Heart left ventricle (tissue), 13 donors: Measurements from ENCODE around the gene SLC24A2.

Experiments
- POLR2A ChIP-seq, 2 donors: fragments of 450-650 bp; IDR thresholded peaks; one replicate each; pipeline ENCODE4 v1.6.1; 2017; ENCODE audit warnings: antibody characterized with exemption in 2 of 2, mild to moderate bottlenecking in 2 of 2, moderate library complexity in 2 of 2
- TF ChIP-seq, protein P1 (sequence below), 12 donors: fragments of 200-600 bp; sonication (generic) in 4 of 12; IDR thresholded peaks; one replicate each; pipeline versions ENCODE4 v1.5.0 to v1.8.0; 2018 to 2022; ENCODE audit warnings: antibody characterized with exemption in 12 of 12, mild to moderate bottlenecking in 5 of 12
- donor health status: ischemic (EF 13 %, LVEDD 7.1; RV severe dilation, severe dysfunction).
- donor health status: DM: no; HTN: yes; CAD: no.
- donor health status: DM: no; HTN: no; CAD: no.
- donor health status: ischemic (EF 25% LVEDD 6.9; RV normal size, moderate dysfunction).
- donor health status: ischemic (EF 25% LVEDD 5.7; RV mildly dilated, moderate dysfunction).
- donor health status: ischemic (EF 35%, LVEDD 5.7; RV mildly dilated, moderate dysfunction).
- donor health status: nonischemic (EF 11% LVEDD 7.7; RV severe dilation, severe dysfunction).
- donor health status: DM: yes; HTN: yes; CAD: no.
- donor health status: PGD.
- donor health status: ischemic (EF 29% LVEDD 5.4; RV normal size, mild dysfunction).
- donor health status: nonischemic (EF 23%, LVEDD 6.1; RV moderate dilation, normal function).

DNA sequence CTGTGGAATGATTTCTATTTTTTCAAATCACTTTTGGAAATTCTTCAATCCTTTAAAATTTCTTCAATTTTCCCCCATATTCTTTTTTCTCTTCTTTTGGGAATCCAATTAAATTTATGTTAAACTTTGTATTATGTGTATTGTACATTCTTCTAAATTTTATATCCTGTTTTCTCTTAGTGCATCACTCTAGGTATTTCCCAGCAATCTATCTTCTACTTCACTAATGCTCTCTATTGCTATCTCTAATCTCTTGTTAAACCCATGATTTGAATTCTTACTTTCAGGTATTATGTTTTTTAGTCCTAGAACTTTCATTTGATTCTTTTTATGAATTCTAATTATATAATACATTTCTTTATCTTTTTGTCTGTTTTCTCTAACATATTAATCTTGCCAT, 23.4 kb upstream of the SLC24A2 start:
- TF ChIP-seq, protein P1, sequence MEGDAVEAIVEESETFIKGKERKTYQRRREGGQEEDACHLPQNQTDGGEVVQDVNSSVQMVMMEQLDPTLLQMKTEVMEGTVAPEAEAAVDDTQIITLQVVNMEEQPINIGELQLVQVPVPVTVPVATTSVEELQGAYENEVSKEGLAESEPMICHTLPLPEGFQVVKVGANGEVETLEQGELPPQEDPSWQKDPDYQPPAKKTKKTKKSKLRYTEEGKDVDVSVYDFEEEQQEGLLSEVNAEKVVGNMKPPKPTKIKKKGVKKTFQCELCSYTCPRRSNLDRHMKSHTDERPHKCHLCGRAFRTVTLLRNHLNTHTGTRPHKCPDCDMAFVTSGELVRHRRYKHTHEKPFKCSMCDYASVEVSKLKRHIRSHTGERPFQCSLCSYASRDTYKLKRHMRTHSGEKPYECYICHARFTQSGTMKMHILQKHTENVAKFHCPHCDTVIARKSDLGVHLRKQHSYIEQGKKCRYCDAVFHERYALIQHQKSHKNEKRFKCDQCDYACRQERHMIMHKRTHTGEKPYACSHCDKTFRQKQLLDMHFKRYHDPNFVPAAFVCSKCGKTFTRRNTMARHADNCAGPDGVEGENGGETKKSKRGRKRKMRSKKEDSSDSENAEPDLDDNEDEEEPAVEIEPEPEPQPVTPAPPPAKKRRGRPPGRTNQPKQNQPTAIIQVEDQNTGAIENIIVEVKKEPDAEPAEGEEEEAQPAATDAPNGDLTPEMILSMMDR (IDR thresholded peaks at IDR 0.05): no peak
- no peak for TF ChIP-seq POLR2A (IDR thresholded peaks at IDR 0.05)
